SKM-1 (cell line): ENCODE measurements around the gene C16orf74.

Source experiments
- DNase-seq: peaks from one replicate; lab custom pipeline; 2025; ENCODE audit not compliant: unreplicated experiment; lab: John Stamatoyannopoulos, UW

The C16orf74 gene

GRCh38 chr16:85777583-85778310 lies 26.9 kb upstream of the C16orf74 start:
- DNase-seq = no peak

- no peak for DNase-seq
These were observed 23.9 kb upstream of the C16orf74 start for GRCh38 chr16:85774811-85775210.

- DNase-seq = no peak
These were observed 23.2 kb upstream of the C16orf74 start for GRCh38 chr16:85774136-85774535.

- DNase-seq = no peak
These were observed 22.1 kb upstream of the C16orf74 start for GRCh38 chr16:85773044-85773443.

- DNase-seq = no peak
These were observed 19.8 kb upstream of the C16orf74 start for GRCh38 chr16:85770741-85771140.

GRCh38 chr16:85768199-85768598 lies 17.3 kb upstream of the C16orf74 start:
- DNase-seq = no peak

- no peak for DNase-seq
These were observed 16.6 kb upstream of the C16orf74 start for GRCh38 chr16:85767531-85767930.

GRCh38 chr16:85765767-85766166 lies 14.9 kb upstream of the C16orf74 start:
- no peak for DNase-seq

- no peak for DNase-seq
These were observed 14.3 kb upstream of the C16orf74 start for GRCh38 chr16:85765211-85765610.

- no peak for DNase-seq
These were observed 12.7 kb upstream of the C16orf74 start for GRCh38 chr16:85763616-85764015.

GRCh38 chr16:85762970-85763369 lies 12.1 kb upstream of the C16orf74 start:
- DNase-seq = no peak

GRCh38 chr16:85761861-85762260 lies 11.0 kb upstream of the C16orf74 start:
- DNase-seq = peak; percentile 66

GRCh38 chr16:85759631-85760419 lies 8.9 kb upstream of the C16orf74 start:
- no peak for DNase-seq

- peak; percentile 89 for DNase-seq
These were observed 8.2 kb upstream of the C16orf74 start for GRCh38 chr16:85759136-85759535.

- DNase-seq = no peak
These were observed 6.5 kb upstream of the C16orf74 start for GRCh38 chr16:85757341-85757822.

GRCh38 chr16:85755929-85756768 lies 5.3 kb upstream of the C16orf74 start:
- DNase-seq = no peak

- DNase-seq = no peak
These were observed 3.5 kb upstream of the C16orf74 start for GRCh38 chr16:85754413-85754812.

- no peak for DNase-seq
These were observed 3.1 kb upstream of the C16orf74 start for GRCh38 chr16:85753976-85754375.

- DNase-seq = no peak
These were observed 2.7 kb upstream of the C16orf74 start for GRCh38 chr16:85753559-85753958.

GRCh38 chr16:85752511-85753420 lies 1.9 kb upstream of the C16orf74 start:
- DNase-seq = no peak
